HFF-Myc (cell line): ENCODE results near the gene DNAH17.

Source experiments
- DNase-seq: peaks from one replicate; pipeline ENCODE4 v3.0.0-alpha.2; 2011; ENCODE audit warnings: low read depth; ENCODE audit errors: extremely low read depth
- H3K4me3 ChIP-seq: replicated peaks from 2 replicates; pipeline ENCODE4 v1.5.1; 2011; ENCODE audit warnings: low read depth, mild to moderate bottlenecking, control low read depth, low read length
- CTCF ChIP-seq: IDR thresholded peaks from 2 replicates; pipeline ENCODE4 v1.5.1; 2012; ENCODE audit warnings: mild to moderate bottlenecking, low read depth, low read length, control low read depth; ENCODE audit errors: missing control alignments

Gene DNAH17

GRCh38 chr17:78417531-78417909 is 159.7 kb downstream of the DNAH17 start:
- DNase-seq = no peak
- no peak overlapping the region for H3K4me3 ChIP-seq
- no peak for TF ChIP-seq CTCF

GRCh38 chr17:78416791-78417530 is 160.2 kb downstream of the DNAH17 start:
- TF ChIP-seq CTCF = no peak
- H3K4me3 ChIP-seq = no peak overlapping the region
- no peak for DNase-seq

GRCh38 chr17:78415821-78416711 is 161.1 kb downstream of the DNAH17 start:
- no peak for DNase-seq
- no peak for TF ChIP-seq CTCF
- no peak overlapping the region for H3K4me3 ChIP-seq

- DNase-seq = no peak
- no peak overlapping the region for H3K4me3 ChIP-seq
- no peak for TF ChIP-seq CTCF
These were observed 162.7 kb downstream of the DNAH17 start for GRCh38 chr17:78414178-78415162.

- no peak overlapping the region for H3K4me3 ChIP-seq
- DNase-seq = no peak
- peak; percentile 44 for TF ChIP-seq CTCF
These were observed 164.8 kb downstream of the DNAH17 start for GRCh38 chr17:78412403-78412802.

GRCh38 chr17:78411241-78411857 is 165.8 kb downstream of the DNAH17 start:
- TF ChIP-seq CTCF = no peak
- DNase-seq = no peak
- H3K4me3 ChIP-seq = no peak overlapping the region
